ENCODE results near the gene MANEAL. TPM values are rescaled to one million over a fixed set of nuclear protein-coding genes. Genes with fewer than 3 reads are reported as not detected.

Gene MANEAL
- total RNA-seq, 3 donors from 2014 or later (not counting 1 experiment from before 2014, with no cell fraction given) = 1.6 to 3.8 (median 2.4) TPM

- ATAC-seq (no peak), DNase-seq (no peak)
- H3K27ac ChIP-seq (ENCODE audit: low read length) = no peak overlapping the region
- no peaks in the 10 kb centered on the region for H3K9me3 Mint-ChIP-seq
- WGBS (ENCODE audit: insufficient coverage) = 91% methylated on average over 3 of the region's 3 CpGs
- peaks cover 8% of the 10 kb centered on the region for H3K4me1 ChIP-seq (ENCODE audit: control insufficient read depth, insufficient read depth, low read length)
- no peaks in the 10 kb centered on the region for H3K27me3 Mint-ChIP-seq (ENCODE audit: low read depth in 2 of 2)
- no peaks in the 10 kb centered on the region for H3K36me3 Mint-ChIP-seq
- no peak overlapping the region for H3K4me3 Mint-ChIP-seq
- intact Hi-C loops (cut with micrococcal nuclease) = loop anchor here (10.0 kb wide), 1 partner anchor 255 kb away; the partner anchor contains the start of gene GNL2
- no peaks in the 10 kb centered on the region for H3K9me3 ChIP-seq (ENCODE audit: control insufficient read depth, insufficient read depth, low read length)
- no peak overlapping the region for H3K4me3 ChIP-seq (ENCODE audit: low read length)
- peaks cover 28 to 43% of the 10 kb centered on the region in 2 donors for H3K4me1 Mint-ChIP-seq
- H3K27me3 ChIP-seq (ENCODE audit: control insufficient read depth, insufficient read depth, low read length) = no peaks in the 10 kb centered on the region
- H3K36me3 ChIP-seq (ENCODE audit: control insufficient read depth, insufficient read depth, low read length) = peaks cover 2% of the 10 kb centered on the region
- TF ChIP-seq CTCF (IDR thresholded peaks at IDR 0.05) = no peak
- H3K27ac Mint-ChIP-seq = no peak overlapping the region
Observed at GRCh38 chr1:37849480-37849879, 55.8 kb downstream of the MANEAL start.

GRCh38 chr1:37850352-37850955 is 56.8 kb downstream of the MANEAL start:
- 95% methylated on average over 4 of the region's 6 CpGs for WGBS (ENCODE audit: insufficient coverage)
- peaks cover 8% of the 10 kb centered on the region for H3K4me1 ChIP-seq (ENCODE audit: control insufficient read depth, insufficient read depth, low read length)
- intact Hi-C loops (cut with micrococcal nuclease) = no loop called here

More at GRCh38 chr1:37850352-37850955, 56.8 kb downstream of the MANEAL start:
- no peak for TF ChIP-seq CTCF (IDR thresholded peaks at IDR 0.05)
- H3K27ac ChIP-seq (ENCODE audit: low read length) = no peak overlapping the region
- H3K4me3 ChIP-seq (ENCODE audit: low read length) = no peak overlapping the region
- DNase-seq = no peak
- Mint-ChIP-seq H3K36me3 (no peaks in the 10 kb centered on the region), H3K9me3 (no peaks in the 10 kb centered on the region), H3K4me3 (no peak overlapping the region), H3K4me1 (peaks cover 28 to 42% of the 10 kb centered on the region in 2 donors), H3K27ac (no peak overlapping the region), H3K27me3 (ENCODE audit: low read depth in 2 of 2) (no peaks in the 10 kb centered on the region)
- H3K27me3 ChIP-seq (ENCODE audit: control insufficient read depth, insufficient read depth, low read length) = no peaks in the 10 kb centered on the region
- no peaks in the 10 kb centered on the region for H3K9me3 ChIP-seq (ENCODE audit: control insufficient read depth, insufficient read depth, low read length)
- peak in 1 of 3 donors; percentile 27 for ATAC-seq
- peaks cover 3% of the 10 kb centered on the region for H3K36me3 ChIP-seq (ENCODE audit: control insufficient read depth, insufficient read depth, low read length)

Other genes starting within 250 kb of the MANEAL start
- 10 to 100 TPM; 67.2 to 74.8 (median 68.1) TPM for gene SNIP1, start 239.6 kb upstream of the MANEAL start, total RNA-seq
- gene DNALI1, start 236.9 kb upstream of the MANEAL start, total RNA-seq = under 1 TPM in 1 of 3 donors, not detected in 2; 0.09 TPM
- gene GNL2, start 197.9 kb upstream of the MANEAL start, total RNA-seq = 10 to 100 TPM; 70.7 to 89.9 (median 85.8) TPM
- not detected for gene RSPO1, start 159.0 kb upstream of the MANEAL start, total RNA-seq
- gene CDCA8, start 101.3 kb upstream of the MANEAL start, total RNA-seq = 1 to 10 TPM; 1.6 to 3.3 (median 2.2) TPM
- not detected for gene EPHA10, start 28.7 kb upstream of the MANEAL start, total RNA-seq
- 10 to 100 TPM; 13.9 to 22.9 (median 14.9) TPM for gene C1orf122, start 13.9 kb downstream of the MANEAL start, total RNA-seq
- 10 to 100 TPM; 19.9 to 26.2 (median 24.4) TPM for gene YRDC, start 14.4 kb downstream of the MANEAL start, total RNA-seq
- gene MTF1, start 65.7 kb downstream of the MANEAL start, total RNA-seq = 10 to 100 TPM; 31.2 to 35.6 (median 32.7) TPM
- 10 to 100 TPM; 34.0 to 66.2 (median 54.7) TPM for gene INPP5B, start 153.2 kb downstream of the MANEAL start, total RNA-seq
- gene SF3A3, start 196.2 kb downstream of the MANEAL start, total RNA-seq = 10 to 100 TPM; 48.7 to 75.8 (median 71.1) TPM
- 10 to 100 TPM; 49.3 to 82.6 (median 53.6) TPM for gene FHL3, start 211.7 kb downstream of the MANEAL start, total RNA-seq
- gene UTP11, start 218.9 kb downstream of the MANEAL start, total RNA-seq = 10 to 100 TPM; 13.4 to 20.7 (median 19.2) TPM

Data from natural killer cell (primary cell).